GM21515 (cell line): Measurements from ENCODE around the gene RBL2.
"Not testable (repeated sequence)": the region's sequence is repeated elsewhere in the genome, so short reads cannot be mapped to it uniquely, and the experiment has no call there.

Experiments
- ATAC-seq: cut with Tn5 transposase; IDR thresholded peaks from one replicate; pipeline ENCODE4 v1.9.1; 2021; ENCODE audit not compliant: unreplicated experiment

The RBL2 gene

DNA sequence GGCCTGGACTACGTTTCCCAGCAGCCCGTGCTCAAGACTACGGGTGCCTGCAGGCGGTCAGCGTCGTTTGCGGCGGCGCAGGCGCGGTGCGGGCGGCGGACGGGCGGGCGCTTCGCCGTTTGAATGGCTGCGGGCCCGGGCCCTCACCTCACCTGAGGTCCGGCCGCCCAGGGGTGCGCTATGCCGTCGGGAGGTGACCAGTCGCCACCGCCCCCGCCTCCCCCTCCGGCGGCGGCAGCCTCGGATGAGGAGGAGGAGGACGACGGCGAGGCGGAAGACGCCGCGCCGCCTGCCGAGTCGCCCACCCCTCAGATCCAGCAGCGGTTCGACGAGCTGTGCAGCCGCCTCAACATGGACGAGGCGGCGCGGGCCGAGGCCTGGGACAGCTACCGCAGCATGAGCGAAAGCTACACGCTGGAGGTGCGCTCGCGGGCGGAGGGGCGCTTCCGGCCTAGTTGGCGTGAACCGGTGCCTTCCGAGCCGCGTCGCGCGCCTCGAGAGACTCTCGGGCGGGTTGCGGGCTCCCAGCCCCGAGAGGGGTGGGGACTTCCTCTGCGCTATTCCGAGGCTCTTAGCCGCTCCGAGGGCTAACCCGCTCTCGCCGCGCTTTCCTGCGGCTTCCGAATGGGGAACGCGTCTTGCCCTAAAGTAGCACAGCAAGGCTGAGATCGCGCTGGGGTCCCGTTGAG, at the start of gene RBL2:
TSS of gene RBL2 (plus strand) at position 95 of the 689 bp plus-strand sequence. CDS start at position 181, 86 bp downstream.
- ATAC-seq = peak; percentile 77

DNA sequence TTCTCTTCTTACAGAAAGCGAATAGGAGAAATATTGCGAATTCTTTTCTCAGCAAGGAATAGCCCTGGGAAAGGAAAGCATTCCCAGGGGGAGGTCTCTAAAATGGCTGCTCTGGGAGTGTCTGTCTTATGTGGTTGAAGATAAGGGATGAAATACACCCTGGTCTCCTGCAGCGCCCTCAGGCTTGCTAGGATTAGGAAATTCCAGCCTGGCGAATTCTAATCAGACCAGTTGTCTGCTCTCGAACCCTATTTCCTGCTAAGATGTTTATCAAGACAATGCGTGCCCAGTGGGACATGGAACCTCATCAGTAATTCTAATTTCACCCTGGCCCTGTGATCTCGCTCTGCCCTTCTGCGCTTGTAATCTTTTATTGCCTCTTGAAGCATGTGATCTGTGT, 49.7 kb upstream of the RBL2 start:
- not testable (repeated sequence) for ATAC-seq

GRCh38 chr16:53404959-53405358, 29.3 kb upstream of the RBL2 start:
- ATAC-seq = no peak

- no peak for ATAC-seq
Observed at GRCh38 chr16:53412549-53412948, 21.7 kb upstream of the RBL2 start.

DNA sequence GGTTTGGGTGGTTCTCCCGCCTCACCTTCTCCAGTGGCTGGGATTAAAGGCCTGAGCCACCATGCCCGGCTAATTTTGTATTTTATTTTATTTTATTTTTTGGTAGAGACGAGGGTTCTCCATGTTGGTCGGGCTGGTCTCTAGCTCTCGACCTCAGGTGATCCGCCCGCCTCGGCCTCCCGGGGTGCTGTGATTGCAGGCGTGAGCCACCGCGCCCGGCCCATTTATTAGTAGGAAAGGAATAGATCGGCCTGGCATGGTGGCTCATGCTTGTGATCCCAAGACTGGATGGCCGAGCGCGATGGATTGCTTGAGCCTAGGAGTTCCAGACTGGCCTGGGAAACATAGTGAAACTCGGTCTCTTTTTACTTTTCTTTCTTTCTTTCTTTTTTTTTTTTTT, 20.4 kb upstream of the RBL2 start:
- ATAC-seq = no peak

GRCh38 chr16:53414381-53414780, 19.9 kb upstream of the RBL2 start:
- ATAC-seq = no peak

DNA sequence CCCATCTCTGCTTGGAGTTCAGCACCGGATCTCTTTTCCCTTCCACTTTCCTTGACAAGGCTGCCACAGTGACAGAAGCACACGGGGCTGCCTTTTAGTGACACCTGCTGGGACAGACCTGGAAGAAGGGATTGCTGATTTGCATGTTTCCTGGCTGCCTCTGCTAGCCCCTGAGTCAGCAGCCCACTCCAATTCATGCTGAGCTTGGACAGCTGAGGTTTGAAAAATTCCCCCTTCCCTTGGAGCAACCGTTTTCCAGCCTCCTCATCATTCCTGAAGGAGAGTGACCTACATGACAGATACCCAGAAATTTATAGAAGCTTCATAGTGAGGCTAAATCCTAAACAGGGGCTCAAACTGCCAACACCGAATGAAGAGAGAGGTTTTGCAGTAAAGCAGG, 18.8 kb upstream of the RBL2 start:
- ATAC-seq = no peak

DNA sequence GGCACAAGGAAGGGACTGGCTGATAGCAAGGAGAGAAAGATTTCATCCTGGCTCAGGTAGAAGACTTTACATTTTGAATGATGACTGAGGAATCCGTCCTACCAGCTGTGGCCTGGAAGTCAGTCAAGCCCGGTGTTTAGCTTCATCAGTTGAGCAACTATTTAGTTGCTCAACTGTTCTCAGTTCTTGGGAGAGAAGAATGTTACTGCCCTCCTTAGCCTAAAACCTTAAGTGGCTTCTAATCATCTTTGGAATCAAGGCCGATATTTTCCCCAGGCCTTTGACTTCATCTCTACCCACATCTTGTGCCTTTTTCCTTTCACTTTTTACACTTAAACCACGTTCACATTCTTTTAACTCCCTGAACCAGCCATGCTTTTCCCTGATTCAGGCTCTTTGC, 17.3 kb upstream of the RBL2 start:
- ATAC-seq = no peak

DNA sequence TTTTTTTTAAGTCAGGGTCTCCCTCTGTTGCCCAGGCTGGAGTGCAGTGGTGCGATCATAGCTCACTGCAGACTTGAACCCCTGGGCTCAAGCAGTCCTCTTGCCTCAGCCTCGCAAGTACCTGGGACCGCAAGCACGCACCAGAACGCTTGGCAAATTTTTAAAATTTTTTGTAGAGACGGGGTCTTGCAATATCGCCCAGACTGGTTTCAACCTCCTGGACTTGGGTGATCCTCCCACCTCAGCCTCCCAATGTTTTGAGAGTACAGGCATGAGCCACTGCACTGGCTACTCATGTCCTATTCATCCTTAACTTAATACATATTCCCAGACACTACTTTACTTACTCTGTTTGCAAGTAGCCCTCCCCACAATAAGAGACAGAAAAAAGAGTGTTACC, 16.3 kb upstream of the RBL2 start:
- ATAC-seq = no peak

DNA sequence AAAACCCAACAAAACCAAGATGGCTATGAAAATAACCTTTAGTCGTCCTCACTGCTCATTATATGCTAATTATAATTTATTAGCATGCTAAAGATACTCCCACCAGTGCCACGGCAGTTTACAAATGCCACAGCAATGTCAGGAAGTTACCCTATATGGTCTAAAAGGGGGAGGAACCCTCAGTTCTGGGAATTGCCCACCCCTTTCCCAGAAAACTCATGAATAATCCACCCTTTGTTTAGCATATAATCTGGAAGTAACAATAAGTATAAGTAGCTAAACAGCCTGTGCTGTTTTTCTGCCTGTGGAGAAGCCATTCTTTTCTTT, 14.9 kb upstream of the RBL2 start:
- not testable (repeated sequence) for ATAC-seq

DNA sequence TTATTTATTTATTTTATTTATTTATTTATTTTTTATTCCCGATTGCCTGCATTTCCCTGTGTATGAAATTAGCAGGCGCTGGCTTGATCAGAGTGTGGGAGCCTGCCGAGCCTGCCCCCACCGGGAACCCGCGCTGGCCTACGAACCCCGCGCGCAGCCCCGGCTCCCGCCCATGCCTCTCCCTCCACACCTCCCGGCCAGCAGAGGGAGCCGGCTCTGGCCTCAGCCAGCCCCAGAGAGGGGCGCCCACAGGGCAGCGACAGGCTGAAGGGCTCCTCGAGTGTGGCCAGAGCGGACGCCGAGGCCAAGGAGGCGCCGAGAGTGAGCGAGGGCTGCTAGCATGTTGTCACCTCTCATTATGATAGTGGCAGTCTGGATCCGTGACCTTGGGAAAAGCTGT, 13.0 kb upstream of the RBL2 start:
- ATAC-seq = no peak

DNA sequence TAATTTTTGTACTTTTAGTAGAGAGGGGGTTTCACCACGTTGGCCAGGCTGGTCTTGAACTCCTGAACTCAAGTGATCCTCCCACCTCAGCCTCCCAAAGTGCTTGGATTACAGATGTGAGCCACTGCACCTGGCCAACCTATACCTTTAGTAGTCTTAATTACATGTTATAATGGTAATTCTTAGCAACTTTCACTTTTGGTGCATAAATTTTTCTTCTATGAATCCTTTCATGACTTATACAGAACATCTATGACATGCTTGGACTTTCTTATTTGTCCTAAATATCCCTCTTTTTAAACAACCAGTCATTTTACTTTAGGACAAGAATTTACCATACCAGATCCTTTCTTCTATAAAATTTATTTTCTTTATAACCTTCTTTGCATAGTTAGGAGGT, 10.3 kb upstream of the RBL2 start:
- not testable (repeated sequence) for ATAC-seq

GRCh38 chr16:53428681-53429080, 5.6 kb upstream of the RBL2 start:
- ATAC-seq = no peak

GRCh38 chr16:53429221-53429943, 4.9 kb upstream of the RBL2 start:
- no peak for ATAC-seq

- no peak for ATAC-seq
Observed at GRCh38 chr16:53430363-53430762, 3.9 kb upstream of the RBL2 start.

GRCh38 chr16:53433509-53433908, 762 bp upstream of the RBL2 start:
- ATAC-seq = no peak

- no peak for ATAC-seq
Observed at GRCh38 chr16:53433930-53434376, 318 bp upstream of the RBL2 start.

DNA sequence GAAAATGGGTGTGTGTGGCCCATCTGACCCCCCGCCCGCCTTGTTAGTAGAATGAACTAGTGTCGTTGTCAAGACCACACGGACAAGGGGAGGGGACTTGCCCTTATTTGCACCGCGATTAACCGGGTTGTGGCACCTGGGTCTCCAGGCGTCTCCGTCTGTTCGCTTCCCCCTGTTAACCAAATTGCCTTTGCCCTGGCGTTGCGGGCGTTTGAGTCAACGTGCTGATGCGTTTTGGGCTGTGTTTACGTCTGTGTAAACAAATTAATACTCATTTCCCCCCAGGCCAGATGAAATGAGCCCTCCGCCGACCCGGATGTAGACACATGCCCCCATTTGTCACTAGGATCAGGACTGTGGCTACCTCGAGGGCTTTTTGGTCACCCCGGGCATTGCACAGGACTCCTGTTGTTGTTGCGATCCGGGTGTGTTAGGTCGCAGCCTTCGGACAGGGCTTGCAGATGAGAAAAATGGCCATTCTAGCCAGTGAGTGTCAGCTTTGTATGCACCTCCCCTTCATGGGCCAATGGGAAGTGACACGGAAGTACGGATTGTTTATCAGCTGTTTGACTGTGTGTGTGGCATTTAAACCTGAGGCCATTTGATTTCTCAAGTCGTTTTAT, 906 bp downstream of the RBL2 start:
- ATAC-seq = peak; percentile 92

DNA sequence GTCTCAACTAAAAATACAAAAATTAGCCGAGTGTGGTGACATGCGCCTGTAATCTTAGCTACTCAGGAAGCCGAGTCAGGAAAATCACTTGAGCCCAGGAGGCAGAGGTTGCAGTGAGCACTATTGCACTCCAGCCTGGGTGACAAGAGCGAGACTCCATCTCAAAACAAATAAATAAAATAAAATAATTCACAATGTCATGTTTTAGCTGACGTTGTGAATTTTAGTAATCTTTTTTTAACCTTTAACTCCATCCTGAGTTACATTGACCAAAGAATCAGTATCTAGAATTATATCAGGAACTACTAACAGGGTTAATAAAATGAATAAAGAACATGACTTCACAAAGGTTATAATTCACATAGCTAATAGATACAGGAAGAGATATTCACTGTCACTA, 5.9 kb downstream of the RBL2 start:
- no peak for ATAC-seq

DNA sequence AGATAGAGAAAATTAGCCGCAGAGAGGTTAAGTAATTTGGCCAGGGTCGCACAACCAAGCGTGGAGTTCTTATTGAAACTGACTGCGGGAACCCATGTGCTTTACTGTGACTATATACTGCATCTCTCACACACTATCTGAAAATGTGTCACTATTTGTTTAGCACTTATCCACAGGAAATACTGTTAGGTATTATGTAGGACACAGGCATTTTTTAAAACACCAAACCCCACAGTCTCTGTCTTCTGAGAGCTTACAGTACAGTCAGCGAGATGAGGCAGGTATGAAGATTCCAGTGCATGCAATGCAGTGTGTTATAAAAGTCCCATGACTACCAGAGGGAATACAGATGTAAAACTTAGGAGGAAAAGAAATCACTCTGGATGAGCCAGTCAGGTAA, 11.3 kb downstream of the RBL2 start:
- ATAC-seq = no peak

DNA sequence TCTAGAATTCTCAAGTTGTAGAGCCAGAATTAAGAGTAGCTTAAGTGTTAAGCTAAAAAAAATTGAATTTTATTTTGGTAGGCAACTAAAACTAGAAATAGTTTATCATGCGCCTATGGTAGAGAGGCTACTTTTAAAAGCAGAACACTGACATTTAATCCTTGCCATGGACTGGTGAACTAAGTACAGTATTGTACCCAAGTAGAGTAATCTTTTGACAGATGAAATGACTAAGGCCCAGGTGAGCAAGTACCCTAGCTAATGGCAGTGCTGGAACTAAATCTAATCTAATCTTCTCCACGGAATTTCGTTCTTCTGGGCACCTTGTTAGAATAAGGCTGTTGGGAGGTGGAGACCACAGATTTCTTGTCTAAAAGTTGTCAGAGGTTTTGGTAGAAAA, 11.8 kb downstream of the RBL2 start:
- ATAC-seq = no peak

GRCh38 chr16:53449816-53450517, 15.7 kb downstream of the RBL2 start:
- no peak for ATAC-seq
